Measurements from ENCODE around the gene ZNF684. TPM values are rescaled to one million over a fixed set of nuclear protein-coding genes. Genes with fewer than 3 reads are reported as not detected.
"Not testable (repeated sequence)": the region's sequence is repeated elsewhere in the genome, so short reads cannot be mapped to it uniquely, and the experiment has no call there.

ZNF684 gene
- total RNA-seq, 1 donor from 2014 or later = 1.2 TPM

GRCh38 chr1:40562185-40562584 is 30.7 kb downstream of the ZNF684 start:
- H3K36me3 ChIP-seq = no peaks in the 10 kb centered on the region
- TF ChIP-seq POLR2A (IDR thresholded peaks at IDR 0.05) (no peak), POLR2AphosphoS5 (IDR thresholded peaks at IDR 0.05; ENCODE audit: insufficient read depth in 1 of 2, low read depth in 1 of 2) (no peak), CTCF (IDR thresholded peaks at IDR 0.05) (no peak)
- intact Hi-C loops (cut with DNase I) = no loop called here
- H3K4me1 ChIP-seq = no peaks in the 10 kb centered on the region
- no peak for DNase-seq (ENCODE audit: extremely low spot score in 2 of 2)
- no peak overlapping the region for H3K4me3 ChIP-seq
- H3K9me3 ChIP-seq = no peaks in the 10 kb centered on the region
- no peak overlapping the region for H3K27ac ChIP-seq
- no peaks in the 10 kb centered on the region for H3K27me3 ChIP-seq

- H3K4me1 ChIP-seq = no peaks in the 10 kb centered on the region
- DNase-seq (ENCODE audit: extremely low spot score in 2 of 2) = no peak
- H3K27ac ChIP-seq = no peak overlapping the region
- TF ChIP-seq CTCF (IDR thresholded peaks at IDR 0.05) (no peak), POLR2AphosphoS5 (IDR thresholded peaks at IDR 0.05; ENCODE audit: insufficient read depth in 1 of 2, low read depth in 1 of 2) (no peak), POLR2A (IDR thresholded peaks at IDR 0.05) (no peak)
- no peaks in the 10 kb centered on the region for H3K9me3 ChIP-seq
- intact Hi-C loops (cut with DNase I) = no loop called here
- no peaks in the 10 kb centered on the region for H3K27me3 ChIP-seq
- H3K4me3 ChIP-seq = no peak overlapping the region
- no peaks in the 10 kb centered on the region for H3K36me3 ChIP-seq
These were observed 31.8 kb downstream of the ZNF684 start for GRCh38 chr1:40563266-40563665.

GRCh38 chr1:40564506-40564905 is 33.1 kb downstream of the ZNF684 start:
- H3K27ac ChIP-seq = no peak overlapping the region
- H3K4me1 ChIP-seq = no peaks in the 10 kb centered on the region
- DNase-seq (ENCODE audit: extremely low spot score in 2 of 2) = no peak
- H3K4me3 ChIP-seq = no peak overlapping the region
- H3K9me3 ChIP-seq = no peaks in the 10 kb centered on the region
- no peaks in the 10 kb centered on the region for H3K36me3 ChIP-seq
- intact Hi-C loops (cut with DNase I) = no loop called here
- TF ChIP-seq CTCF (IDR thresholded peaks at IDR 0.05) = no peak
- TF ChIP-seq POLR2AphosphoS5 (IDR thresholded peaks at IDR 0.05; ENCODE audit: insufficient read depth in 1 of 2, low read depth in 1 of 2) = no peak
- TF ChIP-seq POLR2A (IDR thresholded peaks at IDR 0.05) = no peak
- no peaks in the 10 kb centered on the region for H3K27me3 ChIP-seq

- H3K36me3 ChIP-seq = no peaks in the 10 kb centered on the region
- no peak overlapping the region for H3K4me3 ChIP-seq
- intact Hi-C loops (cut with DNase I) = no loop called here
- no peak overlapping the region for H3K27ac ChIP-seq
- H3K4me1 ChIP-seq = no peaks in the 10 kb centered on the region
- no peak for DNase-seq (ENCODE audit: extremely low spot score in 2 of 2)
- TF ChIP-seq CTCF (IDR thresholded peaks at IDR 0.05) = no peak
- TF ChIP-seq POLR2AphosphoS5 (IDR thresholded peaks at IDR 0.05; ENCODE audit: insufficient read depth in 1 of 2, low read depth in 1 of 2) = no peak
- no peak for TF ChIP-seq POLR2A (IDR thresholded peaks at IDR 0.05)
- no peaks in the 10 kb centered on the region for H3K27me3 ChIP-seq
- H3K9me3 ChIP-seq = no peaks in the 10 kb centered on the region
These were observed 33.5 kb downstream of the ZNF684 start for GRCh38 chr1:40564913-40565312.

- no peak overlapping the region for H3K27ac ChIP-seq
- intact Hi-C loops (cut with DNase I) = no loop called here
- H3K27me3 ChIP-seq = no peaks in the 10 kb centered on the region
- H3K4me3 ChIP-seq = no peak overlapping the region
- H3K4me1 ChIP-seq = no peaks in the 10 kb centered on the region
- TF ChIP-seq CTCF (IDR thresholded peaks at IDR 0.05) = no peak
- TF ChIP-seq POLR2AphosphoS5 (IDR thresholded peaks at IDR 0.05; ENCODE audit: insufficient read depth in 1 of 2, low read depth in 1 of 2) = no peak
- TF ChIP-seq POLR2A (IDR thresholded peaks at IDR 0.05) = no peak
- H3K36me3 ChIP-seq = no peaks in the 10 kb centered on the region
- H3K9me3 ChIP-seq = no peaks in the 10 kb centered on the region
- DNase-seq (ENCODE audit: extremely low spot score in 2 of 2) = no peak
These were observed 36.4 kb downstream of the ZNF684 start for GRCh38 chr1:40567825-40568224.

GRCh38 chr1:40574805-40575204 is 43.4 kb downstream of the ZNF684 start:
- intact Hi-C loops (cut with DNase I); H3K4me1 ChIP-seq; H3K27ac ChIP-seq; DNase-seq (ENCODE audit: extremely low spot score in 2 of 2); H3K4me3 ChIP-seq; H3K27me3 ChIP-seq; H3K9me3 ChIP-seq; H3K36me3 ChIP-seq: not testable (repeated sequence)
